Mononuclear cell (primary cell): Measurements from ENCODE around the gene MRTFA. TPM values are rescaled to one million over a fixed set of nuclear protein-coding genes. Genes with fewer than 3 reads are reported as not detected.

Experiments
- H3K27me3 ChIP-seq: 2 replicates; pipeline ENCODE4 v1.6.0; 2011; ENCODE audit warnings: low read length, control low read depth; ENCODE audit not compliant: insufficient read depth
- H3K4me1 ChIP-seq: 2 replicates; pipeline ENCODE4 v1.5.1; 2011; ENCODE audit warnings: mild to moderate bottlenecking, low read length, control low read depth; ENCODE audit not compliant: insufficient read depth
- H3K4me3 ChIP-seq: 2 replicates; pipeline ENCODE4 v1.5.1; 2011; ENCODE audit warnings: mild to moderate bottlenecking, low read length, moderate library complexity
- H3K9me3 ChIP-seq: 2 replicates; pipeline ENCODE4 v1.5.1; 2011; ENCODE audit warnings: low read depth, mild to moderate bottlenecking, control low read depth, low read length
- total RNA-seq: library from RNA; depleted of rRNA; stranded (reverse); fragments of >200 nt; gene quantifications from one replicate; pipeline ENCODE4 v1.2.3, GENCODE V29; 2012

The MRTFA gene
- total RNA-seq, 1 donor, result 40.6 TPM

DNA sequence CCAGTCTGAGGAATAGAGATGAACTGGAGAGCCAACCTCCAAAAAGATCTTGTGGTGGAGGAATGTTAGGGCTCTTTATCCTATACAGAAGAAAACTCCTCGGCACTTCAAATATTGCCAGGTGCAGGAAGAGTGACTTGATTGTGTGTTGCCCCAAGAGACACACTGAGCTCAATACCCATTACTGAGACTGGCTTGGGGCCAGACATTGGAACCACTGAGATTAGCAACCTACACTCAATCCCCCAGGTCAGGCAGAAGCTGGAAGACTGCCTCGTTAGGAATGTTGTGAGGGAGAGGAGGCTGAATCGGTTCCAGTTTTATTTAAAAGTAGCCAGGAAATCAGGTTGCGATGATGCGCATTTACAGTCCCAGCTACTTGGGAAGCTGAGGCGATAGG, 268.5 kb downstream of the MRTFA start:
- Histone ChIP-seq H3K9me3 (no peaks in the 10 kb centered on the region), H3K27me3 (no peaks in the 10 kb centered on the region), H3K4me3 (no peak overlapping the region), H3K4me1 (peaks cover 15% of the 10 kb centered on the region)

DNA sequence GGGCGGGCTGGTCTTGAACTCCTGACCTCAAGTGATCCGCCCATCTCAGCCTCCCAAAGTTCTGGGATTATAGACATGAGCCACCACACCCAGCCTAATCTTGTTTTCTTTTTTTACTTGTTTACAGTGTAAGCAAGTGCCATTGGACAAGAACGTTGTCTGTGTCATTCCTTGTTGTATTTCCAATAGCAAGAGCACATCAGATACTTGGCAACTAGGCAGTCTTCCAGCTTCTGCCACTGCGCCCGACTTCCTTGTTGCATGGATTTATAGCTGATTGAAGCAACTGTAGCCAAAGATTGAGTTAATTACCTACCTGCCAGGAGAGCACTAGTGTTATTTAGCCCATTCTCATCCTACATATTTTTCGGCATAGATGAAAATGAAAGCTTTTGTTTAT, 269.2 kb downstream of the MRTFA start:
- Histone ChIP-seq H3K4me1 (peaks cover 15% of the 10 kb centered on the region), H3K27me3 (no peaks in the 10 kb centered on the region), H3K4me3 (no peak overlapping the region), H3K9me3 (no peaks in the 10 kb centered on the region)

DNA sequence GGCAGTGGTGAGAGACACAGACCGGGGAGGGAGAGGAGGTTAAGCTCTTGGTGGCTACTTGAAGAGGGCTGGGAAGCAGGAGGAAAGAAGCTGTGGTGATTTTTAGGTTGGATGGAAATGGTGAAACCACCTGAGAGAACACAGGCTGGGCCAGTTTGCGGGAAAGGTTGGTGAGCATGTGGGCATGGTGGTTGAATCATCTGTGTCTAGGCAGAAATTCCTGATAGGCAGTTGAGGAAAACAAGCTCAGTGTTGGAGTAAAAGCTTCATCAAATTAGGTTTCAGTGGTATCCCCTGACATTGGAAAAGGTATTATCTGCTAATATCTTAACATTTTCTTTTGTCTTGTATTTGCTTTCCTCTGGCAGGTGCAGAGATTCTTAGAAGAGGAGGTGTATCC, 270.5 kb downstream of the MRTFA start:
- Histone ChIP-seq H3K27me3 (no peaks in the 10 kb centered on the region), H3K4me3 (no peak overlapping the region), H3K4me1 (peaks cover 8% of the 10 kb centered on the region), H3K9me3 (no peaks in the 10 kb centered on the region)

DNA sequence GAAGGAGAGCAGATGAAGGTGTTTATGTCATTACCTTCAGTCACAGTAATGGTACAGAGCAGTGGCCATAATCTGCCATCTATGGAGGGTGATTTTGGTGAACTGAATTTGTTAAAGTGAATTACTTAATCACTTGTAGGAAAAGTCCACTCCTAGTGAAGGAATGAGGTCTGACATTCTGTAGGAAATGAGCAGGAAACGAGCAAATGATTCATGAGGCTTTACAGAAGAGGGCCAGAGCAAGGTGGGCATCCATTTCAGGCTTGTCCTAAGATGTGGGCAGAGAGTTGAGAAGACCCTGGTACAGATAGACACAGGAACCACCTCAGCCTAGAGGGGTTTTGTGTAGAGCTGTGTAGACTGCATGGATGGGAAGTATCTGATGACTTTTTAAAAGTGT, 272.1 kb downstream of the MRTFA start:
- Histone ChIP-seq H3K27me3 (no peaks in the 10 kb centered on the region), H3K4me1 (no peaks in the 10 kb centered on the region), H3K4me3 (no peak overlapping the region), H3K9me3 (no peaks in the 10 kb centered on the region)

DNA sequence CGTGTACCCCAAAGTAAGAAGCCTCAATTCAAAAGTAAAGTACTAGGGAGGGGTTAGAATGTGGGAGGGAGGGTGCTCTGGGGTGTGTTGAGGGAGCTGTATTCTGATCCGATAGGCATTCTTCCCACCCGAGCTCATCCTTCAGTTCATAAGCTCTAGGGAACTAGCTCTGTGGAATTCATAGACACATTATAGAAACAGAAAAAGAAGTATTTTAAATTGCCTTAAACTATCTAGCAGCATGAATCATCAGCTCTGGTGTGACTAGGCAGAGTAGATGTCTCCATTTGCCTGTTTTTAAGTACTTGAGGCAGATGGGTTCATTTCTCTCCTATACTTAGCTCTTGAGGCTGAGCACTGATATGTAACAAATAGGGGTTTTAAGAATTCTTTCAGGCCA, 273.5 kb downstream of the MRTFA start:
- no peaks in the 10 kb centered on the region for H3K27me3 ChIP-seq
- no peaks in the 10 kb centered on the region for H3K9me3 ChIP-seq
- H3K4me3 ChIP-seq, result no peak overlapping the region
- H3K4me1 ChIP-seq, result no peaks in the 10 kb centered on the region

DNA sequence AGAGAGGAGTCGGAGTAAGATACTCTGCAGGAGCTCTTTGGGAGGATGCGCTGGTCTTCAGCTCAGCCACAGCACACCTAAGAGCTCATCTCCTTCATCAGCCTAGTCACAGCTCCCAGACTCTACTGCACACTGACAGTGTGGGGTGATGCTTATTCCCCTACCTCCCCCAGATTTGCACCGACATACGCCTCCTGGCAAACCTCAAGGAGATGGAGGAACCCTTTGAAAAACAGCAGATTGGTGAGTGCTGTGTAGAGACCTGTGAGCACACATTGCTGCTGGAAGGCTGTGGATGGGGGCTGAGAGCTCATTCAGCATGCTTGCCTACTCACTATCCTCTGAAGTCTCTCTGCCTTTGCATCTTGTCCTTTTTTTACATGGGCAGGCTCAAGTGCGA, 275.4 kb downstream of the MRTFA start:
- Histone ChIP-seq H3K27me3 (no peaks in the 10 kb centered on the region), H3K9me3 (no peaks in the 10 kb centered on the region), H3K4me1 (no peaks in the 10 kb centered on the region), H3K4me3 (no peak overlapping the region)

Other genes starting within 250 kb of the MRTFA start
- not detected for gene MCHR1, start 42.8 kb upstream of the MRTFA start, total RNA-seq
- gene SLC25A17, start 182.6 kb upstream of the MRTFA start, total RNA-seq, result 3.9 TPM
- gene ST13, start 219.9 kb upstream of the MRTFA start, total RNA-seq, result 152 TPM
- 11.0 TPM for gene XPNPEP3, start 220.4 kb upstream of the MRTFA start, total RNA-seq
- gene DNAJB7, start 225.4 kb upstream of the MRTFA start, total RNA-seq, result not detected